Measurements from ENCODE around the gene OR10P1.
"Not testable (repeated sequence)": the region's sequence is repeated elsewhere in the genome, so short reads cannot be mapped to it uniquely, and the experiment has no call there.

Gene OR10P1, protein sequence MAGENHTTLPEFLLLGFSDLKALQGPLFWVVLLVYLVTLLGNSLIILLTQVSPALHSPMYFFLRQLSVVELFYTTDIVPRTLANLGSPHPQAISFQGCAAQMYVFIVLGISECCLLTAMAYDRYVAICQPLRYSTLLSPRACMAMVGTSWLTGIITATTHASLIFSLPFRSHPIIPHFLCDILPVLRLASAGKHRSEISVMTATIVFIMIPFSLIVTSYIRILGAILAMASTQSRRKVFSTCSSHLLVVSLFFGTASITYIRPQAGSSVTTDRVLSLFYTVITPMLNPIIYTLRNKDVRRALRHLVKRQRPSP

DNA sequence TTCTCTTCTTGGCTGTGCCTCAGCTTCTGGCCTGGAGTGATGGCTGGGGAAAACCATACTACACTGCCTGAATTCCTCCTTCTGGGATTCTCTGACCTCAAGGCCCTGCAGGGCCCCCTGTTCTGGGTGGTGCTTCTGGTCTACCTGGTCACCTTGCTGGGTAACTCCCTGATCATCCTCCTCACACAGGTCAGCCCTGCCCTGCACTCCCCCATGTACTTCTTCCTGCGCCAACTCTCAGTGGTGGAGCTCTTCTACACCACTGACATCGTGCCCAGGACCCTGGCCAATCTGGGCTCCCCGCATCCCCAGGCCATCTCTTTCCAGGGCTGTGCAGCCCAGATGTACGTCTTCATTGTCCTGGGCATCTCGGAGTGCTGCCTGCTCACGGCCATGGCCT, at the start of gene OR10P1:
OR10P1 (plus strand) TSS at position 40 of the 400 bp plus-strand sequence; CDS start at position 40, 0 bp downstream.
- DNase-seq (ENCODE audit: low read depth) = no peak
- TF ChIP-seq, protein P1, sequence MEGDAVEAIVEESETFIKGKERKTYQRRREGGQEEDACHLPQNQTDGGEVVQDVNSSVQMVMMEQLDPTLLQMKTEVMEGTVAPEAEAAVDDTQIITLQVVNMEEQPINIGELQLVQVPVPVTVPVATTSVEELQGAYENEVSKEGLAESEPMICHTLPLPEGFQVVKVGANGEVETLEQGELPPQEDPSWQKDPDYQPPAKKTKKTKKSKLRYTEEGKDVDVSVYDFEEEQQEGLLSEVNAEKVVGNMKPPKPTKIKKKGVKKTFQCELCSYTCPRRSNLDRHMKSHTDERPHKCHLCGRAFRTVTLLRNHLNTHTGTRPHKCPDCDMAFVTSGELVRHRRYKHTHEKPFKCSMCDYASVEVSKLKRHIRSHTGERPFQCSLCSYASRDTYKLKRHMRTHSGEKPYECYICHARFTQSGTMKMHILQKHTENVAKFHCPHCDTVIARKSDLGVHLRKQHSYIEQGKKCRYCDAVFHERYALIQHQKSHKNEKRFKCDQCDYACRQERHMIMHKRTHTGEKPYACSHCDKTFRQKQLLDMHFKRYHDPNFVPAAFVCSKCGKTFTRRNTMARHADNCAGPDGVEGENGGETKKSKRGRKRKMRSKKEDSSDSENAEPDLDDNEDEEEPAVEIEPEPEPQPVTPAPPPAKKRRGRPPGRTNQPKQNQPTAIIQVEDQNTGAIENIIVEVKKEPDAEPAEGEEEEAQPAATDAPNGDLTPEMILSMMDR (IDR thresholded peaks at IDR 0.05; ENCODE audit: control insufficient read depth, insufficient read depth, low read depth, low read length, missing control alignments) = no peak
- no peak within 1 kb of the TSS for H3K4me3 ChIP-seq (ENCODE audit: control insufficient read depth, low read depth, low read length)

DNA sequence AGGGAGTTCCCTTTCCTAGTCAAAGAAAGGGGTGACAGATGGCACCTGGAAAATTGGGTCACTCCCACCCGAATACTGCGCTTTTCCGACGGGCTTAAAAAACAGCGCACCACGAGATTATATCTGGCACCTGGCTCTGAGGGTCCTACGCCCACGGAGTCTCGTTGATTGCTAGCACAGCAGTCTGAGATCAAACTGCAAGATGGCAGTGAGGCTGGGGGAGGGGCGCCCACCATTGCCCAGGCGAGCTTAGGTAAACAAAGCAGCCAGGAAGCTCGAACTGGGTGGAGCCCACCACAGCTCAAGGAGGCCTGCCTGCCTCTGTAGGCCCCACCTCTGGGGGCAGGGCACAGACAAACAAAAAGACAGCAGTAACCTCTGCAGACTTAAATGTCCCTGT, 46.5 kb upstream of the OR10P1 start:
- H3K4me3 ChIP-seq (ENCODE audit: control insufficient read depth, low read depth, low read length); DNase-seq (ENCODE audit: low read depth): not testable (repeated sequence)

DNA sequence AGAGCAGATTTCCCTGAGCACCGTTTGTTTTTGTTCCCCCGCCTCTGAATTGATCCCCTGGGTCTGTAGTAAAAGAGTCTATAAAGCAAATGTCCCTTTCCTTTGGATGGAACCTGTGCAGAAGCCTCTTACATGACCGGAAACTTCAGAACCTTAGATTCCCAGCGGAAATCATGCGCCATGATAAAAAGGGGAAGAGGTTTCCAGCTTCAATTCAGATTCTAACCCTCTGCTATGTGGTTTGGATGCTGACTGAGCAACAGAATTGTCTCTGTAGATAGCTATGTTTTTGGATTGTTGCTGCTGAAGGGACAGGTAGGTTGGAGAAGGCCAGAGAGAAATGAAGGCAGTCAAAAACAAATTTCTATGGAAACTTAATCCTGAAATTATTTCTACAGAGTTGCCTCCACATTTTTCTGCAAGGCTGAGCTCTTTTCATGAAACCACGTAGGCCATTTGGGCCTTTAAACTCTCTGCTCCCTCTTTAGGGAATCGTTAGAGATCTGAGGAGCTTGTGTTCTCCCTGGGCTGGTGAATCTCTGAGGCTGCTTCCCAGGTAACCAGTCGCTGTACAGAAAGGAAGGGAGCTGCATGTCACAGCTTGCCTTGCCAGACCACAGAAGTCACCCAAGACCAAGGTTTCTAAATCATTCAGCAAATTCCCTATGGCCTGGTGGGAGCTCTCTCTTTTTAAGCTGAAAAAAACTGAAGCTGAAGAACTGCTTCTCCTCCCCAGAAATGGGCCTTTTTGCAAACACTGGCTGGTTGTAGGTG, 28.7 kb upstream of the OR10P1 start:
- no peak overlapping the region for H3K4me3 ChIP-seq (ENCODE audit: control insufficient read depth, low read depth, low read length)
- TF ChIP-seq, protein P1 (IDR thresholded peaks at IDR 0.05; ENCODE audit: control insufficient read depth, insufficient read depth, low read depth, low read length, missing control alignments) = no peak
- DNase-seq (ENCODE audit: low read depth) = no peak

DNA sequence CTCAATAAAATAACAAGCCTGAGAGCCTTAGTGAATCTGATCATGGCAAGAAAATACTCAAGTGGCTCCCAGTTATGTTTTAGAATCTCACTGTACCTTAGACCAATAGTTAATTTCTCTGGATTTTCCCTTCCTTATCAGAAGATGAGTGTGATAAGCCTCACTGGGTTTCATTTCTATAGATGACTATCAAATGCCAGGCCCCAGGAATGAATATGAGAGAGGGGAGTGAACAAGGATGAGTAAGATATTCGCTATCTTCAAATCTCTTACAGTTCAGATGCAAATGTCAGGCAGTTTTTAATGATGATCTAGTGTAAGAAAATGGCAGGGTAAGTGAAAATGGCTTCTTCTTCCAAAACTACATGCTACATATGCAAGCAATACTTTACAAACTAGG, 26.1 kb upstream of the OR10P1 start:
- TF ChIP-seq, protein P1 (IDR thresholded peaks at IDR 0.05; ENCODE audit: control insufficient read depth, insufficient read depth, low read depth, low read length, missing control alignments) = no peak
- no peak for DNase-seq (ENCODE audit: low read depth)
- no peak overlapping the region for H3K4me3 ChIP-seq (ENCODE audit: control insufficient read depth, low read depth, low read length)

DNA sequence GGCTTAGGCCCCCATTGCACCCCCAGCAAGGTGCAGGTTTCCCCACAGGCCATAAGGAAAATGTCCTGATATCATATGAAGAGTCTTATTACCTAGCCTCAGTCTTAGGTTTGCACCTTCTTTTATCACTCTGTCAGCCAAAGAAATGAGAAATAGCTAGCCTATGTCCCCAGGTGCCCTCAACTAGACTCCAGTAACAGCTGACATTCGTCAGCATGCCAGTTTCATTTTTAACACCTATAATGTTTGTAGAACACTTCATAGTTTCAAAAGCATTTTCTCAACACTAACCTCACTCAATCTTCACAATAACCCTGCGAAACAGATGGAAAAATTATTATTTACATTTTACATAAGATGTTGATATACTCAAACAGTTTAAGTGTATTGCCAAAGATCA, 24.0 kb upstream of the OR10P1 start:
- TF ChIP-seq, protein P1 (IDR thresholded peaks at IDR 0.05; ENCODE audit: control insufficient read depth, insufficient read depth, low read depth, low read length, missing control alignments) = no peak
- no peak for DNase-seq (ENCODE audit: low read depth)
- no peak overlapping the region for H3K4me3 ChIP-seq (ENCODE audit: control insufficient read depth, low read depth, low read length)

DNA sequence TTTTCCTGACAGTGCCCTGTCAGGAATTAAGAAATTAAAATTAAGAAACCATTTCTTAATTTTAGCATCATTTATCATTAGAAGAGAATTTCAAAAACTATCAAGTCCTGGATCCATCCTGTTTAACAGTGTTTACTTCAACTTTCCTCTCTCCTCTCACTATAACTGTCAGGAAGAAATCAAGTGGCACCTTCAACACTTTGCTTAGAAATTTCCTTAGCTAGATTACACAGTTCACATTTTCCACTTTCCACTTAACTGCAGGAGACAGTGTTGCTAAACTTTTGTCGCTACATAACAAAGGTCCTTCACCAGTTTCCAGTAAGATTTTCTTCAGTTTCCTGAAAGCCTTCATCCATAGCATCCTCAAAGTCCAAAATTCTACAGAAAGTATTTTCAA, 21.9 kb upstream of the OR10P1 start:
- TF ChIP-seq, protein P1 (IDR thresholded peaks at IDR 0.05; ENCODE audit: control insufficient read depth, insufficient read depth, low read depth, low read length, missing control alignments) = no peak
- DNase-seq (ENCODE audit: low read depth) = no peak
- no peak overlapping the region for H3K4me3 ChIP-seq (ENCODE audit: control insufficient read depth, low read depth, low read length)

All from AG09309 (cell line).